GM23338 (cell line): Measurements from ENCODE around the gene THBS2. TPM values are rescaled to one million over a fixed set of nuclear protein-coding genes. Genes with fewer than 3 reads are reported as not detected.

ENCODE experiments used
- ATAC-seq: fragments of 200-7000 bp; cut with Tn5 transposase; 3 replicates; pipeline ENCODE4 v1.9.1; 2020
- DNase-seq: peaks from one replicate; pipeline ENCODE4 v3.0.0-alpha.2; 2015; ENCODE audit warnings: low spot score
- H2AFZ ChIP-seq: fragments of 200-600 bp; sonication (generic); 2 replicates; pipeline ENCODE4 v1.8.0; 2016; ENCODE audit warnings: antibody characterized with exemption, mild to moderate bottlenecking, moderate library complexity
- H3F3A ChIP-seq: fragments of 200-600 bp; sonication (generic); replicated peaks from 2 replicates; pipeline ENCODE4 v1.8.0; 2017; ENCODE audit warnings: antibody characterized with exemption, mixed run types, low read depth
- H3K27ac ChIP-seq: fragments of 200-600 bp; sonication (generic); 2 replicates; pipeline ENCODE4 v1.6.1; 2016; ENCODE audit warnings: low read depth
- H3K27me3 ChIP-seq: fragments of 200-600 bp; sonication (generic); 2 replicates; pipeline ENCODE4 v1.8.0; 2016; ENCODE audit warnings: mild to moderate bottlenecking, mixed run types, moderate library complexity; ENCODE audit not compliant: insufficient read depth
- H3K36me3 ChIP-seq: fragments of 200-600 bp; sonication (generic); 2 replicates; pipeline ENCODE4 v1.8.0; 2016; ENCODE audit warnings: mild to moderate bottlenecking; ENCODE audit not compliant: insufficient read depth
- H3K4me1 ChIP-seq: fragments of 200-600 bp; sonication (generic); 2 replicates; pipeline ENCODE4 v1.8.0; 2016; ENCODE audit warnings: mild to moderate bottlenecking, moderate library complexity; ENCODE audit not compliant: insufficient read depth
- H3K4me2 ChIP-seq: fragments of 200-600 bp; sonication (generic); 2 replicates; pipeline ENCODE4 v1.7.1; 2017; ENCODE audit warnings: mixed run types
- H3K4me3 ChIP-seq: fragments of 200-600 bp; sonication (generic); 2 replicates; pipeline ENCODE4 v1.6.1; 2016; ENCODE audit warnings: mixed run types
- H3K79me2 ChIP-seq: fragments of 200-600 bp; sonication (generic); replicated peaks from 2 replicates; pipeline ENCODE4 v1.8.0; 2017; ENCODE audit warnings: mild to moderate bottlenecking; ENCODE audit not compliant: insufficient read depth
- H3K9me2 ChIP-seq: fragments of 200-600 bp; sonication (generic); 2 replicates; pipeline ENCODE4 v1.8.0; 2017; ENCODE audit not compliant: insufficient read depth
- H4K20me1 ChIP-seq: fragments of 200-600 bp; sonication (generic); replicated peaks from 2 replicates; pipeline ENCODE4 v1.8.0; 2017; ENCODE audit warnings: mild to moderate bottlenecking; ENCODE audit not compliant: insufficient read depth
- H3K27ac Mint-ChIP-seq: 2 replicates; pipeline ENCODE4 v1.8.0; 2020; ENCODE audit warnings: inconsistent platforms, mild to moderate bottlenecking, moderate library complexity, mixed read lengths
- H3K27me3 Mint-ChIP-seq: 3 replicates; pipeline ENCODE4 v1.8.0; 2022; ENCODE audit warnings: low read depth, mild to moderate bottlenecking, moderate library complexity, mixed read lengths, inconsistent platforms; ENCODE audit not compliant: insufficient read depth, poor library complexity
- H3K36me3 Mint-ChIP-seq: 3 replicates; pipeline ENCODE4 v1.8.0; 2021; ENCODE audit warnings: low read depth, mild to moderate bottlenecking, inconsistent platforms, moderate library complexity, mixed read lengths
- H3K4me1 Mint-ChIP-seq: 3 replicates; pipeline ENCODE4 v1.8.0; 2020; ENCODE audit warnings: mild to moderate bottlenecking, inconsistent platforms, mixed read lengths
- H3K4me3 Mint-ChIP-seq: 3 replicates; pipeline ENCODE4 v1.8.0; 2021; ENCODE audit warnings: moderate library complexity, mild to moderate bottlenecking, inconsistent platforms, mixed read lengths
- H3K9me3 Mint-ChIP-seq: 3 replicates; pipeline ENCODE4 v1.8.0; 2020; ENCODE audit warnings: moderate library complexity, mild to moderate bottlenecking, inconsistent platforms, mixed read lengths
- CREB1 ChIP-seq: fragments of 250-450 bp; sonication (Bioruptor Pico); IDR thresholded peaks from 2 replicates; pipeline ENCODE4 v1.5.0; 2020; ENCODE audit warnings: low read depth, mild to moderate bottlenecking, moderate library complexity
- CTCF ChIP-seq, 2 experiments: fragments of 200-600 bp in 1 of 2; sonication (generic) in 1 of 2; conservative IDR thresholded peaks; 2 replicates each; pipeline versions ENCODE4 v1.5.1 to v1.6.1; 2016 to 2017; ENCODE audit warnings: antibody characterized with exemption in 2 of 2, low read depth in 2 of 2, mild to moderate bottlenecking in 2 of 2, moderate library complexity in 1 of 2
- ETS1 ChIP-seq: IDR thresholded peaks from 2 replicates; pipeline ENCODE4 v1.6.1; 2016; ENCODE audit warnings: antibody characterized with exemption
- EZH2 ChIP-seq: fragments of 200-600 bp; sonication (generic); IDR thresholded peaks from one replicate; pipeline ENCODE4 v1.8.0; 2017; ENCODE audit warnings: antibody characterized with exemption, mild to moderate bottlenecking, low read depth; ENCODE audit not compliant: unreplicated experiment
- EZH2phosphoT487 ChIP-seq: fragments of 200-600 bp; sonication (generic); IDR thresholded peaks from one replicate; pipeline ENCODE4 v1.8.1; 2018; ENCODE audit warnings: antibody characterized with exemption; ENCODE audit not compliant: unreplicated experiment
- JUNB ChIP-seq: IDR thresholded peaks from one replicate; pipeline ENCODE4 v1.6.1; 2016; ENCODE audit warnings: antibody characterized with exemption; ENCODE audit not compliant: unreplicated experiment
- NANOG ChIP-seq: IDR thresholded peaks from 2 replicates; pipeline ENCODE4 v1.6.1; 2016; ENCODE audit warnings: antibody characterized with exemption, borderline replicate concordance
- POLR2AphosphoS5 ChIP-seq: IDR thresholded peaks from 2 replicates; pipeline ENCODE4 v1.6.1; 2016; ENCODE audit warnings: antibody characterized with exemption, low read depth
- REST ChIP-seq: IDR thresholded peaks from one replicate; pipeline ENCODE4 v1.6.1; 2018; ENCODE audit warnings: antibody characterized with exemption; ENCODE audit not compliant: unreplicated experiment
- STAT1 ChIP-seq: IDR thresholded peaks from one replicate; pipeline ENCODE4 v1.6.1; 2016; ENCODE audit warnings: antibody characterized with exemption; ENCODE audit not compliant: unreplicated experiment
- ZNF114 ChIP-seq: fragments of 250-450 bp; sonication (Bioruptor Pico); IDR thresholded peaks from 2 replicates; pipeline ENCODE4 v1.5.0; 2020; ENCODE audit warnings: mild to moderate bottlenecking, moderate library complexity
- ZNF331 ChIP-seq: fragments of 250-450 bp; sonication (Bioruptor Pico); IDR thresholded peaks from 2 replicates; pipeline ENCODE4 v1.5.0; 2020; ENCODE audit warnings: low read depth, mild to moderate bottlenecking, moderate library complexity
- ZNF462 ChIP-seq: fragments of 250-450 bp; sonication (Bioruptor Pico); IDR thresholded peaks from 2 replicates; pipeline ENCODE4 v1.5.0; 2020; ENCODE audit warnings: mild to moderate bottlenecking, moderate library complexity
- polyA plus RNA-seq: library from polyadenylated mRNA; unstranded; fragments of >200 nt; fragmentation: Nextera tagmentation; extraction: Ambion mirVana; gene quantifications from 2 replicates; pipeline ENCODE4 v1.2.1, GENCODE V29; 2016
- total RNA-seq: library from RNA; depleted of rRNA; stranded (reverse); fragments of >200 nt; shearing (Covaris generic); gene quantifications from 2 replicates; pipeline ENCODE4 v1.2.3, GENCODE V29; 2014

Gene THBS2
- total and polyA plus RNA-seq, 2 experiments from 2014 or later = 7.9 to 44.7 TPM

GRCh38 chr6:169229615-169230321, 23.9 kb downstream of the THBS2 start:
- no peak overlapping the region for H3K4me3 ChIP-seq
- H3K4me3 Mint-ChIP-seq = no peak overlapping the region
- no peaks in the 10 kb centered on the region for H3K9me2 ChIP-seq
- ATAC-seq (no peak), DNase-seq (no peak)
- no peaks in the 10 kb centered on the region for H3K79me2 ChIP-seq
- no peaks in the 10 kb centered on the region for H3K4me1 ChIP-seq
- H3F3A ChIP-seq = no peaks in the 10 kb centered on the region
- H3K4me1 Mint-ChIP-seq = no peaks in the 10 kb centered on the region; the same call in 2 of the 3 replicates
- 0 out of 2 replicates have a peak, but pooled peaks cover 5% of the 10 kb centered on the region for H3K36me3 ChIP-seq
- no peaks in the 10 kb centered on the region for H4K20me1 ChIP-seq
- TF ChIP-seq CREB1 (CRISPR knock-in tag) (no peak), STAT1 (no peak), ETS1 (no peak), JUNB (no peak), ZNF462 (CRISPR knock-in tag) (no peak), ZNF331 (no peak), NANOG (no peak), POLR2AphosphoS5 (no peak), EZH2phosphoT487 (no peak), CTCF (conservative IDR thresholded peaks at IDR 0.05; ENCODE audit: low read depth in 2 of 2) (no peak), EZH2 (no peak), REST (no peak), ZNF114 (no peak)
- peaks cover 8% of the 10 kb centered on the region for H3K9me3 Mint-ChIP-seq
- H2AFZ ChIP-seq = no peak overlapping the region
- H3K36me3 Mint-ChIP-seq = peaks cover 64% of the 10 kb centered on the region
- H3K27ac ChIP-seq = no peak overlapping the region
- H3K27me3 Mint-ChIP-seq = peaks cover 14% of the 10 kb centered on the region
- no peak overlapping the region for H3K27ac Mint-ChIP-seq
- H3K27me3 ChIP-seq = no peaks in the 10 kb centered on the region
- H3K4me2 ChIP-seq = no peak overlapping the region
